HL-60 (cell line): ENCODE data around the gene ATXN7L1.

Experiments
- GABPA ChIP-seq: IDR thresholded peaks from 2 replicates; pipeline ENCODE4 v1.6.1; 2012; ENCODE audit warnings: low read depth
- POLR2AphosphoS5 ChIP-seq: IDR thresholded peaks from 2 replicates; pipeline ENCODE4 v1.6.1; 2012; ENCODE audit warnings: low read depth
- SPI1 ChIP-seq: IDR thresholded peaks from 2 replicates; pipeline ENCODE4 v1.6.1; 2012; ENCODE audit warnings: low read depth, mild to moderate bottlenecking, borderline replicate concordance
- TF ChIP-seq, protein P1 (sequence below): IDR thresholded peaks from one replicate; pipeline ENCODE4 v1.5.1; 2011; ENCODE audit warnings: low read length, control low read depth, inconsistent platforms; ENCODE audit not compliant: insufficient read depth
- TF ChIP-seq, protein P2 (sequence below): IDR thresholded peaks from 2 replicates; pipeline ENCODE4 v1.6.1; 2012; ENCODE audit warnings: low read depth; ENCODE audit not compliant: insufficient replicate concordance

DNA sequence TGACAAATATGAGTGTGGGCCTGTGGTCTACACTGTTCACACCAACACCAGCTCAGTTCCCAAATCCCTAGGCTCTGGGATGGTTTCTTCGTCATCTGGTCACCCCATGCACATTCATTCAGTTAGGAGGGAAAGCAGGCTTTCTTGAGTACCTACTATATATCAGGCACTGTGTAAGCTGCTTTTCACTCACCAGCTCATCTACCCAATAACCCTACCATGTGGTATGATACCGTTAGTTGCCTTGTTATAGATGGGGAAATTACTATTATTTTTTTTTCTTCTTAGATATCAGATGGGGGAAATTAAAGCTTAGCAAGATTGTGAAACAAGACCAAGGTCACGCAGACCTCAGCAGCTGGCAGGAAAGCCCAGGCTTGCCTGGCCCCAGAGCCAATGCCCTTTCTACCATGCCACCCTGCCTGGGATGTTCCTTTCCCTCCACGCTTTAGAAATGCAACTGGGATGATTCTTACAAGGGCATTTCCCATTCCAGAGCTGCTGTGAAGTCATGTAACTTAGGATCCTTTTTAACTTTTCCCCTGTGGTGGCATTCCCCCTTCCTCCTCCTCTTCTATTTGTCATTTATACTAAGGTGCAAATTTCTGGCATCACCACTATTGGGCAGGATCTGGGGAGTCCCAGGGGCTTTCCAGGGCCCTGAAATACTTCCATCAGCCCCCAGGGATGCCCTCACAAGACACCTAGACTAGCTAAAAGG is 202.0 kb downstream of the ATXN7L1 start:
- TF ChIP-seq, protein P1, sequence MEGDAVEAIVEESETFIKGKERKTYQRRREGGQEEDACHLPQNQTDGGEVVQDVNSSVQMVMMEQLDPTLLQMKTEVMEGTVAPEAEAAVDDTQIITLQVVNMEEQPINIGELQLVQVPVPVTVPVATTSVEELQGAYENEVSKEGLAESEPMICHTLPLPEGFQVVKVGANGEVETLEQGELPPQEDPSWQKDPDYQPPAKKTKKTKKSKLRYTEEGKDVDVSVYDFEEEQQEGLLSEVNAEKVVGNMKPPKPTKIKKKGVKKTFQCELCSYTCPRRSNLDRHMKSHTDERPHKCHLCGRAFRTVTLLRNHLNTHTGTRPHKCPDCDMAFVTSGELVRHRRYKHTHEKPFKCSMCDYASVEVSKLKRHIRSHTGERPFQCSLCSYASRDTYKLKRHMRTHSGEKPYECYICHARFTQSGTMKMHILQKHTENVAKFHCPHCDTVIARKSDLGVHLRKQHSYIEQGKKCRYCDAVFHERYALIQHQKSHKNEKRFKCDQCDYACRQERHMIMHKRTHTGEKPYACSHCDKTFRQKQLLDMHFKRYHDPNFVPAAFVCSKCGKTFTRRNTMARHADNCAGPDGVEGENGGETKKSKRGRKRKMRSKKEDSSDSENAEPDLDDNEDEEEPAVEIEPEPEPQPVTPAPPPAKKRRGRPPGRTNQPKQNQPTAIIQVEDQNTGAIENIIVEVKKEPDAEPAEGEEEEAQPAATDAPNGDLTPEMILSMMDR, result no peak
- TF ChIP-seq POLR2AphosphoS5 (no peak), GABPA (no peak), SPI1 (no peak)
- TF ChIP-seq, protein P2, sequence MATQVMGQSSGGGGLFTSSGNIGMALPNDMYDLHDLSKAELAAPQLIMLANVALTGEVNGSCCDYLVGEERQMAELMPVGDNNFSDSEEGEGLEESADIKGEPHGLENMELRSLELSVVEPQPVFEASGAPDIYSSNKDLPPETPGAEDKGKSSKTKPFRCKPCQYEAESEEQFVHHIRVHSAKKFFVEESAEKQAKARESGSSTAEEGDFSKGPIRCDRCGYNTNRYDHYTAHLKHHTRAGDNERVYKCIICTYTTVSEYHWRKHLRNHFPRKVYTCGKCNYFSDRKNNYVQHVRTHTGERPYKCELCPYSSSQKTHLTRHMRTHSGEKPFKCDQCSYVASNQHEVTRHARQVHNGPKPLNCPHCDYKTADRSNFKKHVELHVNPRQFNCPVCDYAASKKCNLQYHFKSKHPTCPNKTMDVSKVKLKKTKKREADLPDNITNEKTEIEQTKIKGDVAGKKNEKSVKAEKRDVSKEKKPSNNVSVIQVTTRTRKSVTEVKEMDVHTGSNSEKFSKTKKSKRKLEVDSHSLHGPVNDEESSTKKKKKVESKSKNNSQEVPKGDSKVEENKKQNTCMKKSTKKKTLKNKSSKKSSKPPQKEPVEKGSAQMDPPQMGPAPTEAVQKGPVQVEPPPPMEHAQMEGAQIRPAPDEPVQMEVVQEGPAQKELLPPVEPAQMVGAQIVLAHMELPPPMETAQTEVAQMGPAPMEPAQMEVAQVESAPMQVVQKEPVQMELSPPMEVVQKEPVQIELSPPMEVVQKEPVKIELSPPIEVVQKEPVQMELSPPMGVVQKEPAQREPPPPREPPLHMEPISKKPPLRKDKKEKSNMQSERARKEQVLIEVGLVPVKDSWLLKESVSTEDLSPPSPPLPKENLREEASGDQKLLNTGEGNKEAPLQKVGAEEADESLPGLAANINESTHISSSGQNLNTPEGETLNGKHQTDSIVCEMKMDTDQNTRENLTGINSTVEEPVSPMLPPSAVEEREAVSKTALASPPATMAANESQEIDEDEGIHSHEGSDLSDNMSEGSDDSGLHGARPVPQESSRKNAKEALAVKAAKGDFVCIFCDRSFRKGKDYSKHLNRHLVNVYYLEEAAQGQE, result no peak
